A172 (cell line): ENCODE measurements around the gene PEX11A. TPM values are rescaled to one million over a fixed set of nuclear protein-coding genes. Genes with fewer than 3 reads are reported as not detected.

Experiments
- DNase-seq: peaks from one replicate; pipeline ENCODE4 v3.0.0-alpha.2; 2015; ENCODE audit warnings: low spot score
- total RNA-seq: library from RNA; depleted of rRNA; stranded (reverse); fragments of >200 nt; shearing (Covaris generic); gene quantifications from 2 replicates; pipeline ENCODE4 v1.2.3, GENCODE V29; 2014

The PEX11A gene
- total RNA-seq, 1 experiment from 2014 or later = 7.2 TPM

- no peak for DNase-seq
These were observed 35.4 kb downstream of the PEX11A start, which contains the start of gene KIF7 for GRCh38 chr15:89654847-89655805. TSS of gene KIF7 (minus strand) at chr15:89655467. CDS start at chr15:89652930, 2,537 bp downstream.

DNA sequence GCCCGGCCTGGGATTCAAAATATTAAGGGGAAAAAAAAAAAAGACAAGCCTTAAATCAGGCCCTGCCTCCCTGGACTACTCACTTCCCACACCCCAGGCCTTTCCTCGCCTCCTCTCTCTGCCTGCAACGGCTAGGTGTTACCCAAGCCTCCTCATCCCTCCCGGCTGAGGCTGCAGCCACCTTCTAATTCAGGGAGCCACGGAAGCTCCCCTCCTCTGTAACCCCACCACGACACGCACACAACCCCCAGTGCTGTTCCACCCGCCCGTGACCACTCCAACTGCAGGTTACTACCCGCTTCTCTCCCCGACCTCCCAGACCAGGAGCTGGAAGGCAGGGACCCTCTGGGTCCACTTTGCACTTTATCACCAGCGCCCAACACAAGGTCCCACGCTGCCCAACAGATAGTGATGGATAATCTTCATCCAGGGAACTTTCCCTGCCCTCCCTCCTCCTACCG is 36.2 kb downstream of the PEX11A start:
- DNase-seq = no peak

- no peak for DNase-seq
These were observed 37.0 kb downstream of the PEX11A start for GRCh38 chr15:89653578-89653977.

DNA sequence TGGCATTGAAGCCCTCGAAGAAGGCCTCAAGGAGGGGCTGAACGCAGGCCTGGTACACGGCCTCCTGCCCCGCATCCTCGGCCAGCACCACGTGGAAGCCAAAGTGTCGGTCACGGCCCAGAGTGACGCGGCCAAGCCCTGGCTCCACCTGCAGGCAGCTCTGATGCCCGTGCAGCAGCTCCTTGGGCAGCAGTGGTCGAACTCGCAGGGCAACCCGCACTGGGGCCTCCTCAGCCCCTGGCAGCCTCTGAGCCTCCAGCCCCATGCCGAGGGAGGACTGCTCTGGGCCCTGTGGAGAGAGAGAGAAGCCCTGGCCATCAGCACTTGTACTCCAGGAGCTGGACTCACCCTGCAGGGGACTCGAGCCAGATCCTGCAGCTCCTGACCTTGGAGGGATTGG is 37.9 kb downstream of the PEX11A start:
- DNase-seq = no peak

GRCh38 chr15:89652131-89652530 is 38.4 kb downstream of the PEX11A start:
- no peak for DNase-seq

GRCh38 chr15:89649716-89650115 is 40.8 kb downstream of the PEX11A start:
- DNase-seq = no peak

- no peak for DNase-seq
These were observed 41.4 kb downstream of the PEX11A start for GRCh38 chr15:89649013-89649625.

DNA sequence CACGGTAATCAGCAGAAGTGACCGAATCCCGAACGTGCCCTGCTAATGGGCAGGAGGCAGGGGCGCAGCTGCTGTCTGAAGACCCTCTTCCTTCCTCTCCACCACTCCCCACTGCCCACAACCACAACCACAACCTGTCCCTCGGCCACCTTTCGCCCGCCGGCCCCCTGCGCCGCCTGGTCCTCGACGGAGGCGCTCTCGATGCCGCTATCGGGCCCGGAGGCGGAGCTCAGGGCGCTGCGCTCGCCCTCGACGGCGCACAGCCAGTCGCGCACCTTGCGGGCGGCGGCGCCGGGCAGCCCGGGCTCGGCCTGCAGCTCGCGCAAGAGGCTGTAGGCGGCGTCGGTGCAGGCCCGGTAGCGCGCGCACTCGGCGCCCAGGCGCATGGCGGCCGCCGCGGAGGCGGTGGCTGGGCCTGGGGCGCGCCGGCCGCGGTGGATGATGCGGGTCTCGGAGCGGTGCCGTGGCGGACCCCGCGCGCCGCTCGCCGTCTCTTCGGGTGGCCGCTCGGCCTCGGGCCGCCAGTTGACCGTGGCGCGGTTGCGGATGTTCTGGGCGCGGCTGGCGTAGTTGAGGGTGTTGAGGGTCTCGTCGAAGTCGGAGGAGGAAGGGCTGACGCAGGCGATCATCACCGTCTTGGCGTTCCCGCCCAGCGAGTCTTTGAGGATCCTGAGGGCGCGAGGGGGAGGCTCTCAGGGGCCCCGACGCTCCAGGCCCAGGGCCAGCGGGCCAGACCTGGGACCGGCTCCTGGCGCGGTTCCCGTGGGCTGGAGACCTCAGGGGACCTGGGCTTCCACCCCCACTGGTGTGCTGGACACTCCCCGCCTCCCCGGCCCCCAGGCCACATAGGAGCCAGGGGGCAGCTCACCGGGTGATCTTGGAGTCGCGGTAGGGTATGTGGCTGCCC is 42.2 kb downstream of the PEX11A start:
- no peak for DNase-seq

- DNase-seq = peak; percentile 48
These were observed 43.2 kb downstream of the PEX11A start for GRCh38 chr15:89647191-89647851.

DNA sequence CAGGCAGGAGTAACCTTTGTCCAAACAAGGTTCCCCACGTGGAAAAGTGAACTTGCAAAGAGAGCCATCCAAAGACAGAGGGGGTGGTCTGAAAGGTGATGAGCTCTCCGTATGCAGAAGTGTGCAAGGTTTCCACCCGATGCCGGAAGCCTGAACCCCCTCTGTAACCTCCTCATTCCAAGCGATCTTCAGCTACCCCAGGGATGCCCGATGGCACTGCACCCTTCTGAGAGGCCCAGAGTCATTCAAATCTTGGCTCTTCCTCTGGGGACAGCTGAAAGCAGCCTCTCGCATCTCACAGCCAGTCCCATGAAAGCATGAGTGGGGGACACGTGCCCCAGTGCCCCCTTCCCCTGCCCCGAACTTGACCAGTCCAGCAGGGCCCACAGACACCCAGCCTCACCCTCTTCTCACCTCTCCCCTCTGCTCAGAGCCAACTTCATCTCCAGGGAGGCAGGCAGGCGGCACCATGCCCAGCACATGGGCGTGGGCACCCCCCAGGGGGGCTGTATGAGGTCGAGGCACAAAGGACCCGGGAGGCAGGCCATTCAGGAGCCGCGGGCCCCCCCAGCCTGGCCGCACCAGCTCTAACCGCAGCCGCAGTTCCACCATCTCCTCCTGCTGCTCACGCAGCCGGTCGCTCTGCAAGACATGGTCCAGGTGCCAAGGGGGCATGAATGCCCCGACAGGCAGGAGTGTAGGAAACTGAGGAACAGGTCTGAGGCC is 44.0 kb downstream of the PEX11A start:
- DNase-seq = no peak

GRCh38 chr15:89645680-89646079 is 44.9 kb downstream of the PEX11A start:
- DNase-seq = no peak

- no peak for DNase-seq
These were observed 48.4 kb downstream of the PEX11A start for GRCh38 chr15:89642106-89642505.

GRCh38 chr15:89641053-89641452 is 49.5 kb downstream of the PEX11A start:
- DNase-seq = no peak

DNA sequence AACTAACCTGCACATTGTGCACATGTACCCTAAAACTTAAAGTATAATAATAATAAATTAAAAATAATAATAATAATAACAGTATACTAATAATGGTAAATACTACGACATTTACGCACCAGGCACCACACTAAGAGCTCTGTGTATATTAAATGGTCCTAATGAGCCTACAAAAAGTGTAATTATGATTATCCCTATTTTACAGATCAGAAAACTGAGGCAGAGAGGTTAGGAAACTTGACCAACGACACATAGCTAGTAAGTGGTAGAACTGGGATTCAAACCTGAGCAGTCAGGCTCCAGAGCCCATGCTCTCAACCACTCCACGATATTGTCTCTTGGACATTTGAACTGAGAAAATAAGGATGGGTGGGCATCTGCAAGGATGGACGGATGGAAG is 50.3 kb downstream of the PEX11A start:
- no peak for DNase-seq

DNA sequence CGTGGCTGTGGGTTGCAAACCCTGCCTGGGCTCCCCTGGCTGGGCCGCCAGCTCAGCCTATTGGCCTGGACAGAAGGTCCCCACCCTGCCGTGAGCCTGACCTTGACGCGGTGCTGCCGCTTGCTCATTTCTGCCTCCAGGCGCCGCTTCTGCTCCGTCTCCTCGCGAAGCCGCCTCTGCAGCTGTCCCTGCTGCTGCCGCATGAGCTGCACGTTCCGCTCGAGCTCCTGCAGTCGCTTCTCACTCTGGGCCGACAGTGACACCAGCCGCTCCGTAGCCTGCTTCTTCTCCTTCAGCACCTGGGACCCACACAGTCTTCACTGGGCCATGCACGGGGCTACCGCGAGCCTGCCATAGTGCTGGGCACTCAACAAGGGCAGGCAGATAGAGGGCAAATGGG is 57.0 kb downstream of the PEX11A start:
- no peak for DNase-seq

DNA sequence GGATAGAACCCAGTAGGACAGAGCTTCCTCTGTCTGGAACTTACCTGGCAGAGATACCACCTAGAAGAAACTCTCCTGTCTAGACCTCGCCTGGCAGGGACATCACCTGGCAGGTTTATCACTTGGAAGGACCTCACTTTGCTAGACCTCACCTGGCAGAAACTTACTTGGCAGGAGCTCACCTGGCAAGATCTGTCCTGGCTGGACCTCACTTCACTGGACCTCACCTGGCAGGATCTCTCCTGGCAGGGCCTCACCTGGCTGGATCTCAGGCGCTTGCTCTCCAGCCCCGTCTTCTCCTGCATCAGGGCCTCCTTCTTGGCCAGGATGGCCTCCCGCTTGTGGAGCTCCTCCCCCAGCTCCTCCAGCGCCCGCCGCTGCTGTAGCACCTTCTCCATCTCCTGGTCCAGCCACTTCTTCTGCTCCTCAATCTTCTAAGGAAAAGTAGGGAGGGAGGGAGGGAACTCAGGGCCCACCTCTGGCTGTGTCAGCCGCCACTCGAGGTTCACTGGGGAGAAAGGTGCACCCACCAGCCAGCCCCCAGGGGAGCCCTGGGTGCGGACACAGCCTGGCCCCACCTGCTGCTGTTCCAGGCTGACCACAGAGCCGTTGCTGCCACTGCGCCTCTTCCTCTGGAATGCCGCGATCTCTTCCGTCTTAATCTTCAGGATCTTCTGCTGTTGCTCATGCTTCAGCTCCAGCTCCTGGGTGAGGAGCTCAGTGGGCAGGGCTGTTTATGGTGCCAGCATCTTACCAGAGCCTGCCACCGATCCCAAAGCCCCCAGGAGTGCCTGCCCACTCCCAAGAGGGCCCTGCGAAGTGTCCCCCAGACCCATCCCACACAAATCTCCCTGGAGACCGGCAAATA is 57.8 kb downstream of the PEX11A start:
- DNase-seq = no peak

- DNase-seq = no peak
These were observed 58.7 kb downstream of the PEX11A start for GRCh38 chr15:89631902-89632264.
